Measurements from ENCODE around the gene C1QC.
"Not testable (repeated sequence)": the region's sequence is repeated elsewhere in the genome, so short reads cannot be mapped to it uniquely, and the experiment has no call there.

Gene C1QC

GRCh38 chr1:22651941-22652856 lies 8.8 kb downstream of the C1QC start:
- DNase-seq: no peak

GRCh38 chr1:22652881-22653316 lies 9.5 kb downstream of the C1QC start, which contains the start of gene C1QB:
TSS of gene C1QB (plus strand) at chr1:22653236. CDS start at chr1:22659463, 6,227 bp downstream.
- DNase-seq: peak in 1 of 2 donors; percentile 70

- DNase-seq: no peak
Measured at GRCh38 chr1:22654692-22655091, 11.3 kb downstream of the C1QC start.

- no peak for DNase-seq
Measured at GRCh38 chr1:22658385-22659163, 15.1 kb downstream of the C1QC start.

GRCh38 chr1:22660716-22661241 lies 17.3 kb downstream of the C1QC start:
- no peak for DNase-seq

GRCh38 chr1:22661880-22662279 lies 18.4 kb downstream of the C1QC start:
- DNase-seq: no peak

GRCh38 chr1:22662318-22662717 lies 18.9 kb downstream of the C1QC start:
- DNase-seq: peak in 1 of 2 donors; percentile 37

GRCh38 chr1:22662986-22663408 lies 19.6 kb downstream of the C1QC start:
- no peak for DNase-seq

- DNase-seq: no peak
Measured at GRCh38 chr1:22665752-22666151, 22.3 kb downstream of the C1QC start.

GRCh38 chr1:22666412-22666811 lies 23.0 kb downstream of the C1QC start:
- DNase-seq: no peak

- not testable (repeated sequence) for DNase-seq
Measured at GRCh38 chr1:22668840-22669239, 25.4 kb downstream of the C1QC start.

- DNase-seq: no peak
Measured at GRCh38 chr1:22670352-22670975, 27.0 kb downstream of the C1QC start.

- DNase-seq: no peak
Measured at GRCh38 chr1:22671999-22672398, 28.6 kb downstream of the C1QC start.

GRCh38 chr1:22673486-22674409 lies 30.3 kb downstream of the C1QC start:
- DNase-seq: peak; percentile 16 to 47

GRCh38 chr1:22674410-22674749 lies 30.9 kb downstream of the C1QC start:
- DNase-seq: no peak

GRCh38 chr1:22676151-22676550 lies 32.7 kb downstream of the C1QC start:
- not testable (repeated sequence) for DNase-seq

- DNase-seq: no peak
Measured at GRCh38 chr1:22676916-22677583, 33.6 kb downstream of the C1QC start.

GRCh38 chr1:22677931-22678896 lies 34.8 kb downstream of the C1QC start:
- DNase-seq: no peak

- DNase-seq: no peak
Measured at GRCh38 chr1:22680726-22681125, 37.3 kb downstream of the C1QC start.

Measured in hippocampal formation (tissue), 2 donors.